ENCODE measurements around the gene SUCLG1.

The SUCLG1 gene

DNA sequence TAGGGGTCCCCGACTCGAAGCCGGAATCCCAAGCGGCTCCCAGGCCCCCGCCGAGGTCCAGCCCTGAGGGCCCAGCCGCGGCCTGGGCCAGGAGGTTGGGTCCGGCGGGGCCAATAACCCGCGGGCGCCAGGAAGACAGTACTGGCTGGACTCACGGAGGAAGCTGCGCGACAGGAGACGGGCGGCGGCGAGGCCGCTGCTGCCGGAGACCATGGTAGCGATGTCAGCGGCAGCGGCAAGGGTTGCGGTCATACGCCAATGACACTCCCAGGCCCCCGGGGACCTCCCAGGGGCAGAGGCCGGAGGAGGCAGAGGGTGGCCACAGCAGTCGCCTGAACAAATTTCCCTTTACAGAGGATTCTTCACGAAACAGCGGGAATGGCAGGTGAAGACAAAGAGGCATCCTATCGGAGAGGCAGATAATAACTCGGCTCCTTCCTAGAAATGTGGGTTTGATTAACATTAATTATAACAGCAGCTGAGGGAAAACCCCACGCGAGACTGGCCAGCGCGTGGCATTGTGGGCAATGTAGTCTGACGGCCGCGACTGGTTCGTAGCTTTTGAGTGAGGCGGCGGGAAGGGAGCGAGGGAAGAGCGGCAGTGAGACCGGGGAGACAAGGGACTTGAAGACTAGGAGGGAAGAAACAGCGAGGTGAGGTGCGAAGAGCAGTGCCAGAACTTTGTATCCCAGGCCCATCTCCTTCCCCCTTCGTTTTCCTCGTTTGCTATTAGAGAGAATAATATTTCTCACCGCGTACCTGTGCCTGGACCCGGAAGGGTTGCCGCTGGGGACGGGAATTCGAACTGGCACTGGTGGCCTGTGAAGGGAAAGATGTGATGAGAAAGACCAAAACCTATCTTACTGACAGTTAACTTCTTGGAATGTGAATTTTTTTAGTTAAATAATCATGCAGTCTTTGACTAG is at the start of gene SUCLG1:
Gene SUCLG1, minus strand, starts transcription at position 263 of the 926 bp plus-strand sequence. Its CDS starts 11 bp downstream, at position 252.
- Histone ChIP-seq H3K4me1 (ENCODE audit: control insufficient read depth, insufficient read depth, low read length) (peaks cover 15% of the 10 kb centered on the region), H3K9ac (ENCODE audit: low read length) (peak within 1 kb of the TSS; percentile 88), H3K9me3 (ENCODE audit: control insufficient read depth, low read length) (no peaks in the 10 kb centered on the region), H3K4me3 (ENCODE audit: low read length) (peak within 1 kb of the TSS; percentile 90), H3K36me3 (ENCODE audit: control insufficient read depth, insufficient read depth, low read length, severe bottlenecking) (no peaks in the 10 kb centered on the region), H3K27me3 (replicated peaks; ENCODE audit: control insufficient read depth, insufficient read depth, low read length) (no peaks in the 10 kb centered on the region)
- peak; percentile 95 for DNase-seq (ENCODE audit: low read depth)

DNA sequence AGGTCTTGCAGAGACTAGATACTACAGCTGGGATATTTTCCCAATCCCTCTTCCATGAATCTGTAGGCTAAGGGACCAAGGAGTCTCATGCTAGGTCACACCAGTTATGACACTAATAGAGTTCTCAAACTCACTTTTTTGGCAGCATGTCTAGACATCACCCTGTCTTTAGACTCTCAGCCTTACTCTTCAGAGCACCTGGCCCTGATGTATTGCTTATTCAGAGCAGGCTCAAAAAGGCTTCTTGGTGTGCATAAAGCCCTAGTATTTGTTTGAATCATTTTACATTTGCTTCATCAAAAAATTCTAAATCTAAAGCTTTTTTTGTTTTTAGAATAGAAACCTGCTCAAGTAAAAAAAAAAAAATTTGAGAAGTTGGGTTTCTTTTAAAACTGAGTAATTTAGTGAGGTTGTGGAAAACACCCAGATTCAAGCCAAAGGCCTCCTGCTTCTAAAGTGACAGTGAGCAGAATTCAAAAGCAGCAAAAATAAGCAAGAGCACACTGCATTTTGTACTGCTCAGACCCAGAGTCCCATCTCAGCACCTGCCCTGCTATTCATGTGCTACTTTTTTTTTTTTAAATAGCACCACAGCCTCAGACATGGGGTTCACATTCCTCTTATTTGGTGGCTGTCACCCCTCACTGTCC is 39.2 kb upstream of the SUCLG1 start:
- Histone ChIP-seq H3K9me3 (ENCODE audit: control insufficient read depth, low read length) (no peaks in the 10 kb centered on the region), H3K4me3 (ENCODE audit: low read length) (no peak overlapping the region)
- no peak for DNase-seq (ENCODE audit: low read depth)

DNA sequence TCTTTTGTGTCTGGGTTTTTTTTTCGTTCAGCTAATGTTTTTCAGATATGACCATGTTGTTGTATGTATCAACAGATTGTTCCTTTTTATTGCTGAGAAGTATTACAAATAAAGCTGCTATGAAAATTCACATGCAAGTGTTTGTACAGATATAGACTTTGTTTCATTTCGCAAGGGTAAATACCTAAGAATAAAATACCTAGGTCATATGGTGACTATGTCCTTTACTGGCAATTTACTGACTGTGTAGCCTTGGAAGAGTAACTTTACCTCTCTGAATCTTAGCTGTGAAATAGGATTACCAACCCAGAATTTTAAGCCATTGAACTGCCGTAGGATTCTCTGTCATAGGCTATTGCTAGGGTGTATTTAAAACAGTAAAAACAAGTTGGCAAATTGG is 38.2 kb upstream of the SUCLG1 start:
- Histone ChIP-seq H3K36me3 (ENCODE audit: control insufficient read depth, insufficient read depth, low read length, severe bottlenecking) (no peaks in the 10 kb centered on the region), H3K4me3 (ENCODE audit: low read length) (no peak overlapping the region), H3K4me1 (ENCODE audit: control insufficient read depth, insufficient read depth, low read length) (no peaks in the 10 kb centered on the region), H3K9ac (ENCODE audit: low read length) (no peak overlapping the region), H3K27me3 (replicated peaks; ENCODE audit: control insufficient read depth, insufficient read depth, low read length) (no peaks in the 10 kb centered on the region), H3K9me3 (ENCODE audit: control insufficient read depth, low read length) (no peaks in the 10 kb centered on the region)
- no peak for DNase-seq (ENCODE audit: low read depth)

More for the DNA sequence above, 39.2 kb upstream of the SUCLG1 start:
- no peaks in the 10 kb centered on the region for H3K36me3 ChIP-seq (ENCODE audit: control insufficient read depth, insufficient read depth, low read length, severe bottlenecking)
- H3K4me1 ChIP-seq (ENCODE audit: control insufficient read depth, insufficient read depth, low read length) = no peaks in the 10 kb centered on the region
- H3K9ac ChIP-seq (ENCODE audit: low read length) = no peak overlapping the region
- no peaks in the 10 kb centered on the region for H3K27me3 ChIP-seq (replicated peaks; ENCODE audit: control insufficient read depth, insufficient read depth, low read length)

DNA sequence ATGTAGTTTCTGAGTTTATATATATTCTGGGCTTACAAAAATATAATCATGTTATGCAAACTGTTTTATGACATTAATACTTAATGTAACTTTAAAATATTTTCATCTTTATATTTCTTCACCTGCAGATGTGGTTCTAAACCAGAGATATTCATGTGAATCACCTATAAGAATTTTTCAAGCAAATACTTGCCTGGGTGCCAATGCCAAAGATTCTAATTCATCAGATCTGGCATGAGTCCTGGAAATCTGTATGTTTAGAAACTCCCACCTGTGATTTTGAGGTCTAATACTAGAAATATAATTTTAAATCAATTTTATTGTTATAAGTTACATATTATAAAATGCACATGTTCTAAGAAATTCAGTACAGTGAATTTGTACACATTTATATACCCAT is 37.3 kb upstream of the SUCLG1 start:
- Histone ChIP-seq H3K9ac (ENCODE audit: low read length) (no peak overlapping the region), H3K36me3 (ENCODE audit: control insufficient read depth, insufficient read depth, low read length, severe bottlenecking) (no peaks in the 10 kb centered on the region), H3K9me3 (ENCODE audit: control insufficient read depth, low read length) (no peaks in the 10 kb centered on the region), H3K4me1 (ENCODE audit: control insufficient read depth, insufficient read depth, low read length) (no peaks in the 10 kb centered on the region), H3K27me3 (replicated peaks; ENCODE audit: control insufficient read depth, insufficient read depth, low read length) (no peaks in the 10 kb centered on the region), H3K4me3 (ENCODE audit: low read length) (no peak overlapping the region)
- no peak for DNase-seq (ENCODE audit: low read depth)

DNA sequence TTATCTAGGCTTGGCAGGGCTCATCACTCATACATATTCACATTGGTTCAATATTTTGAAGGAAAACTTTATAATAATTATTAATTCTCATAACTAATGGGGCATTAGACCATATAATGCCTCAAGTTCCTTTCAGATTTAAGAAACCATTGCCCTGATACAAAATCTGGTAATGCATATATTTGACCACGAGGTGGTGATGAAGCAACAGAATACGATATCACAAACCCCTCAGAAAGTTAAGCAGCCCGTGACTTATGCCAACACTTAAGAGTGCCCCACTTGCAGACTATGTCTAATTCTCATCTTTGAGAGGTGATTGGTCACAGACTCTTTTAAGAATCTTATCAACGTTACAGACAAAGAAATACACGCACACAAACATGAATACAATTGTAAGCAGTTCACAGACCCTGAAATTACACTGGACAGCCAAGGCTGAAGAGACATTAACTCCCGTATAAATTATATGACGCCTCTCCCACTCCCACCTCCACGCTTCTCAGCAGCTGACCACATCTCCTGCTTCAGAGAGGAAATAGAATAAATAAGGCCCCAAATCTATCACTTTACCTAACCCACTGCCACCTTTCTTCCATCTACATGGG is 36.6 kb upstream of the SUCLG1 start:
- H3K36me3 ChIP-seq (ENCODE audit: control insufficient read depth, insufficient read depth, low read length, severe bottlenecking) = no peaks in the 10 kb centered on the region
- H3K4me1 ChIP-seq (ENCODE audit: control insufficient read depth, insufficient read depth, low read length) = no peaks in the 10 kb centered on the region
- no peak overlapping the region for H3K9ac ChIP-seq (ENCODE audit: low read length)
- peak; percentile 87 for DNase-seq (ENCODE audit: low read depth)
- no peaks in the 10 kb centered on the region for H3K9me3 ChIP-seq (ENCODE audit: control insufficient read depth, low read length)
- H3K4me3 ChIP-seq (ENCODE audit: low read length) = no peak overlapping the region
- H3K27me3 ChIP-seq (replicated peaks; ENCODE audit: control insufficient read depth, insufficient read depth, low read length) = no peaks in the 10 kb centered on the region

DNA sequence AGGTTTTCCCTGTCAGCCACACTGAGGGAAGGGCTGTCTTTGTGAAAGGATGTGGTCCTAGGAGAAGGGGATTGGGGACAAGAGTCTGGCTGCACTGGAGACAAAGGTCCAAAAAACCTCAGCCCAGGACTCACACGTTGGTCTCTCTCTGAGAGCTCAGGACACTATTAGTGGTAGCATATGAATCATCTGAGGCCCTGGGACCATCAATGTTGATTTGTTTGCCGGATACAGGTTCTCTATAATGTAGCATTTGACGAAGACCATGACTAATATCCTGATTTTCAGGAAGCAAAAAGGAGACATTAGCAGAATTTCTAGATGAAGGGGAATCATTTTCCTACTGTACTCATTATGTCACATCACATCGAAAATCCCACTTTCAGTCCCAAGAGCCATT is 35.0 kb upstream of the SUCLG1 start:
- Histone ChIP-seq H3K4me1 (ENCODE audit: control insufficient read depth, insufficient read depth, low read length) (no peaks in the 10 kb centered on the region), H3K27me3 (replicated peaks; ENCODE audit: control insufficient read depth, insufficient read depth, low read length) (no peaks in the 10 kb centered on the region), H3K9me3 (ENCODE audit: control insufficient read depth, low read length) (no peaks in the 10 kb centered on the region), H3K4me3 (ENCODE audit: low read length) (no peak overlapping the region), H3K9ac (ENCODE audit: low read length) (no peak overlapping the region), H3K36me3 (ENCODE audit: control insufficient read depth, insufficient read depth, low read length, severe bottlenecking) (no peaks in the 10 kb centered on the region)
- no peak for DNase-seq (ENCODE audit: low read depth)

DNA sequence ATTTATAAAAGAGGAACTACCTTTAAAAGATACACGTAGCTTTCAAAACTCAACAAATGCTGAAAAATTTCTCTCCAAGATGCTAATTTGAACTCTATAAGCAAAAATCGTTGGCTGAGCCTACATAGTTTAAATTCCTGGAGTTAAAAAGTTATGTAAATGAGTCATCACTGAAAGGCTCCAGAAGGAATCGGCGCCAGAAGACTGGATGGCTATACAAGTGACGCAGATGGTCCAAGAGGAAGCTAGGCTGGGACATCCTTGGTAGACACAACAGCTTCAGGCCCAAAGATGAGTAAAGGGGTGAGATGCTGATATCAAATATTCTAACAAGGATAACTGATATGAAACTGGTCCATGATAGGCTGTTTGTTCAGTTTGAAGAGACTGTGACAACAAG is 34.4 kb upstream of the SUCLG1 start:
- DNase-seq (ENCODE audit: low read depth) = peak; percentile 83
- Histone ChIP-seq H3K36me3 (ENCODE audit: control insufficient read depth, insufficient read depth, low read length, severe bottlenecking) (no peaks in the 10 kb centered on the region), H3K4me1 (ENCODE audit: control insufficient read depth, insufficient read depth, low read length) (no peaks in the 10 kb centered on the region), H3K9me3 (ENCODE audit: control insufficient read depth, low read length) (no peaks in the 10 kb centered on the region), H3K4me3 (ENCODE audit: low read length) (no peak overlapping the region), H3K9ac (ENCODE audit: low read length) (no peak overlapping the region), H3K27me3 (replicated peaks; ENCODE audit: control insufficient read depth, insufficient read depth, low read length) (no peaks in the 10 kb centered on the region)

DNA sequence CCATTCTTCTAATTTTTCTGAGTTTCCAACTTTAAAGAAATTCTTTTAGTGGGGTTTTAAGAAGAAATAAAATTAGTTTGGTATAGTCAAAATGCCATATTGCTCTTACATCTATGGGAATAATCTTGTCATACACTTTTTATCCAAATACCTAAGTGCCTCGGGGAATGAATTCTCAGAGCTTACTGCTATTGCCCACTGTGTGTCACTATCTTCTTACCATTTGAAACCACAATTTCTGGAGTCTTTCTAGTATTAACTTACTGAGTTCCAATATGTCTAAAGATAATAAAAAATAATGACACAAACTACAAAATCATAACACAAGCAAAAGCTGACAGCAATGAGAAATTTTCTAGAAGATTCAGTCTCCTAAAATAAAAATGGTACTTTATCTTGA is 33.5 kb upstream of the SUCLG1 start:
- H3K36me3 ChIP-seq (ENCODE audit: control insufficient read depth, insufficient read depth, low read length, severe bottlenecking) = no peaks in the 10 kb centered on the region
- H3K27me3 ChIP-seq (replicated peaks; ENCODE audit: control insufficient read depth, insufficient read depth, low read length) = no peaks in the 10 kb centered on the region
- no peak overlapping the region for H3K4me3 ChIP-seq (ENCODE audit: low read length)
- peak; percentile 40 for DNase-seq (ENCODE audit: low read depth)
- H3K9ac ChIP-seq (ENCODE audit: low read length) = no peak overlapping the region
- H3K9me3 ChIP-seq (ENCODE audit: control insufficient read depth, low read length) = no peaks in the 10 kb centered on the region
- peaks cover 3% of the 10 kb centered on the region for H3K4me1 ChIP-seq (ENCODE audit: control insufficient read depth, insufficient read depth, low read length)

DNA sequence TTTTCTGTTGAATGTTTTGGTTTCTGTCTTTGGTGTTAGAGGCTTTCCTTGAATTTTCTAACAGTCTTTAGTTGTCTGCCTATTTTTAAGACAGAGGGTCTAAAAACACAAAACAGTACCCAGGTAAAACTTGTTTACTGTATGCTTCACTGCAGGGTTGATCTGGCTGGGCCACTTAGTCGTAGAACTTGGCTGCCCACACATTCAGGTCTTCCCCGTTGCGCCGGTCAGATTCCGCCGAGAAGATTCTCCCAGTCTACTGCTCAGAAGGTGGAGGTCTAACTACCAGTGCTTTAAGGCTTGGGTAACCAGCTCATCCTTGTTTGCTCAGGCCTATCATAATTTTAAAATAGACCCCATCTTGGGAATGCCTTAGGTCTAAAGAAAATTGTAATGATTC is 32.7 kb upstream of the SUCLG1 start:
- H3K36me3 ChIP-seq (ENCODE audit: control insufficient read depth, insufficient read depth, low read length, severe bottlenecking) = no peaks in the 10 kb centered on the region
- no peak overlapping the region for H3K9ac ChIP-seq (ENCODE audit: low read length)
- DNase-seq (ENCODE audit: low read depth) = no peak
- no peaks in the 10 kb centered on the region for H3K27me3 ChIP-seq (replicated peaks; ENCODE audit: control insufficient read depth, insufficient read depth, low read length)
- peaks cover 12% of the 10 kb centered on the region for H3K4me1 ChIP-seq (ENCODE audit: control insufficient read depth, insufficient read depth, low read length)
- H3K4me3 ChIP-seq (ENCODE audit: low read length) = no peak overlapping the region
- H3K9me3 ChIP-seq (ENCODE audit: control insufficient read depth, low read length) = no peaks in the 10 kb centered on the region

DNA sequence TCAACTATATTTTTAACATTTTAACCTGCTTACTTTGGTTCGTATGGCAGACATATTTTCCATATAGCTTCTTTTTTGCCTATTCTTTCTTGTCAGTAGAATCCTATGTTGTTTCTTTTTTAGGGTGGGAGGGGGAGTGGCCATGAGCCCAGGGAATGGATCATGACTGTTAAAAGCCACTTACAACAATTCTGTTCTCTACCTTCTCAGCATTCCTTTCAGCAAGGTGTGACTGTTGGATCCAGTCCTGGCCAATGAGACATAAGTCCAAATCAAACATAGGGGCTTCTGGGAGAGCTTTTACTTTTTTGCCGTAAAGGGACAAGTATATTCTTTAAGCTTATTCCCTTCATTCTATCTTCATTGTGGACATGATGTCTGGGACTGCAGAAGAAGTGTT is 32.2 kb upstream of the SUCLG1 start:
- DNase-seq (ENCODE audit: low read depth) = no peak
- Histone ChIP-seq H3K4me1 (ENCODE audit: control insufficient read depth, insufficient read depth, low read length) (peaks cover 16% of the 10 kb centered on the region), H3K9me3 (ENCODE audit: control insufficient read depth, low read length) (no peaks in the 10 kb centered on the region), H3K4me3 (ENCODE audit: low read length) (no peak overlapping the region), H3K36me3 (ENCODE audit: control insufficient read depth, insufficient read depth, low read length, severe bottlenecking) (no peaks in the 10 kb centered on the region), H3K27me3 (replicated peaks; ENCODE audit: control insufficient read depth, insufficient read depth, low read length) (no peaks in the 10 kb centered on the region), H3K9ac (ENCODE audit: low read length) (no peak overlapping the region)

DNA sequence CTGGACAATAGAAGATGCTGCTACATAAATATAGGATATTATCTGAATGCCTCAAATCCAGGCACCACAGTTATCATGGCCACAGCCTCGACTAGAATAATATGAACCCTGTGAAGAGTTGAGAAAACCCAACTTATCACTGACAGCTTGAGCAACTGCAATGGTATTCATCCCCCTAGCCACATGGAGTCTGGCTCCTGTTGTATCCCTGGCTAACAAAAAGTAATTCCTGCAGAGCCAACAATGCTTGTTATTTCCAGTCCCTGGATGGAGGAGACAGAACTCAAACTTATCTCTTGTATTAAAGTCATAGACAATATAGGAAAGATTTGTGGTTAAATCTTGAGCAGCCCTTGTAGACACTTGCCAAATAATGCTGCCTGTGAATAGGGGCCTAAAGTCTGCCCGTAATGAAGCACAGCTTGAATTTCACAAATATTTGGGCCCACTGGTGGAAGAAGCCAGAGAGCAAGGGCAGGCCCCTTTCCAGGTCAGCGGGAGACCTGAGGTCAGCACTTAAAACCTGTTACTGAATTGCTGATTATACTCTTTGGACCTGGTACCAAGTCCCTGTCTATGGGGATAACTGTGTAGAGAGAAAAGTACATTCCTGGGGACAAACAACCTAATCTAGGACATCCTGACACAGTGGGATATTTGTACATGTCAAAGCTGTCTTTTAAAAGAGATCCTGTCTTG is 28.4 kb upstream of the SUCLG1 start:
- no peak overlapping the region for H3K4me3 ChIP-seq (ENCODE audit: low read length)
- no peak overlapping the region for H3K9ac ChIP-seq (ENCODE audit: low read length)
- H3K36me3 ChIP-seq (ENCODE audit: control insufficient read depth, insufficient read depth, low read length, severe bottlenecking) = no peaks in the 10 kb centered on the region
- no peaks in the 10 kb centered on the region for H3K9me3 ChIP-seq (ENCODE audit: control insufficient read depth, low read length)
- peak; percentile 30 for DNase-seq (ENCODE audit: low read depth)
- peaks cover 18% of the 10 kb centered on the region for H3K4me1 ChIP-seq (ENCODE audit: control insufficient read depth, insufficient read depth, low read length)
- H3K27me3 ChIP-seq (replicated peaks; ENCODE audit: control insufficient read depth, insufficient read depth, low read length) = no peaks in the 10 kb centered on the region
